Upper lobe of right lung (tissue), 1 donor: Measurements from ENCODE around the gene CRISPLD2. TPM values are rescaled to one million over a fixed set of nuclear protein-coding genes. Genes with fewer than 3 reads are reported as not detected.

Experiments
- ATAC-seq: fragments of 200-7000 bp; cut with Tn5 transposase; one replicate; pipeline ENCODE4 v1.9.1; 2020; ENCODE audit warnings: mild to moderate bottlenecking, moderate library complexity
- DNase-seq: peaks from one replicate; pipeline ENCODE4 v3.0.0-alpha.2; 2020
- H3K27ac ChIP-seq: fragments of 200-600 bp; one replicate; pipeline ENCODE4 v1.8.0; 2022
- H3K27me3 ChIP-seq: fragments of 200-600 bp; one replicate; pipeline ENCODE4 v1.8.0; 2022; ENCODE audit warnings: mild to moderate bottlenecking
- H3K36me3 ChIP-seq: fragments of 200-600 bp; one replicate; pipeline ENCODE4 v1.8.0; 2022
- H3K4me1 ChIP-seq: fragments of 200-600 bp; one replicate; pipeline ENCODE4 v1.8.0; 2022
- H3K4me3 ChIP-seq: fragments of 200-600 bp; one replicate; pipeline ENCODE4 v1.8.0; 2022; ENCODE audit warnings: mild to moderate bottlenecking
- H3K9me3 ChIP-seq: fragments of 200-600 bp; one replicate; pipeline ENCODE4 v1.8.0; 2022
- intact Hi-C: fragments of 100-400 bp; cut with DNase I; formaldehyde crosslinking; loops from one replicate; pipeline ENCODE4 v1.11.0; 2022
- total RNA-seq: library from RNA; stranded (reverse); fragmentation: NEBNext Ultra II Directional; extraction: Animal tissue kit (Norgen Biotek cat#: 25700); gene quantifications from one replicate; pipeline ENCODE4 v1.2.1, GENCODE V29; 2021
- TF ChIP-seq, protein P1 (sequence below): fragments of 200-600 bp; IDR thresholded peaks from one replicate; pipeline ENCODE4 v1.8.0; 2022; ENCODE audit warnings: antibody characterized with exemption
- donor health status: DM: no; HTN: yes; CAD: no; lungs with severe emphysema.

CRISPLD2 gene
- total RNA-seq, 1 donor from 2014 or later = 61.9 TPM

DNA sequence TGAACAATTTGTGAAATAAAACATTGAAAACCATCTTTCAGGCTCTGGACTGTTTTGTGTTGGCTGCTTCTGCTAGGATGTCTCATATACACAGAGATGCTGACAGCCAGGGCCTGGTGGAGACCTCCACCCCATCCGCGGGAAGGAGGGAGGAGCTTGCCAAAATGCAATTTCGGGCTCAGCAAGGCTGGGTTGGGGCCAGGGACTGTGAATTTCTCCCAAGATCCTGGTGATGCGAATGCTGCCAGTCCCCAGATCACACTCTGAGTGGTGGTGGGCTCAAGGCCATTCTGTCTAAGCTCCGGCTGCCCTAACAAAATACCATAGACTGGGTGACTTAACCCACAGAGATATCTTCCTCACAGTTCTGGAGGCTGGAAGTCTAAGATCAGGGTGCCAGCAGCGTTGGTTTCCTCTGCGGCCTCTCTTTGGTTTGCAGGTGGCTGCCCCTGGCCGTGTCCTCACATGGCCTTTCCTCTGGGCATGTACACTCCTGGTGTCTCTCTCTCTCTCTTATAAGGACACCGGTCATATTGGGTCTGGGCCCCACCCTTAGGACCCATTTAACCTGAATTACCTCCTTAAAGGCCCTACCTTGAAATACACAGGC is 89.8 kb downstream of the CRISPLD2 start:
- no peak overlapping the region for H3K27ac ChIP-seq
- intact Hi-C loops = no loop called here
- TF ChIP-seq, protein P1, sequence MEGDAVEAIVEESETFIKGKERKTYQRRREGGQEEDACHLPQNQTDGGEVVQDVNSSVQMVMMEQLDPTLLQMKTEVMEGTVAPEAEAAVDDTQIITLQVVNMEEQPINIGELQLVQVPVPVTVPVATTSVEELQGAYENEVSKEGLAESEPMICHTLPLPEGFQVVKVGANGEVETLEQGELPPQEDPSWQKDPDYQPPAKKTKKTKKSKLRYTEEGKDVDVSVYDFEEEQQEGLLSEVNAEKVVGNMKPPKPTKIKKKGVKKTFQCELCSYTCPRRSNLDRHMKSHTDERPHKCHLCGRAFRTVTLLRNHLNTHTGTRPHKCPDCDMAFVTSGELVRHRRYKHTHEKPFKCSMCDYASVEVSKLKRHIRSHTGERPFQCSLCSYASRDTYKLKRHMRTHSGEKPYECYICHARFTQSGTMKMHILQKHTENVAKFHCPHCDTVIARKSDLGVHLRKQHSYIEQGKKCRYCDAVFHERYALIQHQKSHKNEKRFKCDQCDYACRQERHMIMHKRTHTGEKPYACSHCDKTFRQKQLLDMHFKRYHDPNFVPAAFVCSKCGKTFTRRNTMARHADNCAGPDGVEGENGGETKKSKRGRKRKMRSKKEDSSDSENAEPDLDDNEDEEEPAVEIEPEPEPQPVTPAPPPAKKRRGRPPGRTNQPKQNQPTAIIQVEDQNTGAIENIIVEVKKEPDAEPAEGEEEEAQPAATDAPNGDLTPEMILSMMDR = no peak
- no peaks in the 10 kb centered on the region for H3K27me3 ChIP-seq
- DNase-seq (no peak), ATAC-seq (no peak)
- no peaks in the 10 kb centered on the region for H3K9me3 ChIP-seq
- no peak overlapping the region for H3K4me3 ChIP-seq
- H3K4me1 ChIP-seq = peaks cover 21% of the 10 kb centered on the region
- H3K36me3 ChIP-seq = no peaks in the 10 kb centered on the region

DNA sequence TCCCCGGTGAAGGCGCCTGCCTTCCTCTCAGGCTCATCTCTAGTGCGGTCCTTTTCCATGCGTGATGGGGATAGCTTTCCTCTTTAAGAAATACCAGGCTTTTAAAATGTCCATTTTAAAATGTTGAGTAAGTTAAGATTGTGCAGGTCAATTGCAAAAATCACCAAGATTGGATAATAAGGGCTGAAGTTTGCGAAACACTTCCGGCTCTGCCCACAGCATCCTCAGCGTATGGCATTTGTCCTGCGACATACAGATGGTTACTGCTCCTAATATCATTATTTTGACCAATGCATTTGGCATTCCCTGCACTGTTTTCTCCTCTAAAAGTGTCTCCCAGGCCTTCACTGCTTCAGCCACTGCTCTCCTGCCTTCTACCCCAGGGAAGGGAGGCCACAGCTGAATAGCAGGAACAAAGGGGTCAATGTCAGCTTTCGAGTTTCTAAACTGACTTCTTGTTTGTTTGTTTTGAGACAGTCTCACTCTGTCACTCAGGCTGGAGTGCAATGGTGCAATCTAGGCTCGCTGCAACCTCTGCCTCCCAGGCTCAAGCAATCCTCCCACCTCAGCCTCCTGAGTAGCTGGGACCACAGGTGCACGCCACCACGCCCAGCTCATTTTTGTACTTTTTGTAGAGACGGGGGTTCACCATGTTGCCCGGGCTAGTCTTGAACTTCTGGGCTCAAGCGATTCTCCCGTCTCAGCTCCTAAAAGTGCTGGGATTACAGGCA is 91.9 kb downstream of the CRISPLD2 start:
- TF ChIP-seq, protein P1 = no peak
- DNase-seq = no peak
- no peaks in the 10 kb centered on the region for H3K27me3 ChIP-seq
- peak; percentile 51 for ATAC-seq
- no peak overlapping the region for H3K4me3 ChIP-seq
- peaks cover 24% of the 10 kb centered on the region for H3K4me1 ChIP-seq
- H3K9me3 ChIP-seq = no peaks in the 10 kb centered on the region
- no peaks in the 10 kb centered on the region for H3K36me3 ChIP-seq
- intact Hi-C loops = no loop called here
- H3K27ac ChIP-seq = no peak overlapping the region

DNA sequence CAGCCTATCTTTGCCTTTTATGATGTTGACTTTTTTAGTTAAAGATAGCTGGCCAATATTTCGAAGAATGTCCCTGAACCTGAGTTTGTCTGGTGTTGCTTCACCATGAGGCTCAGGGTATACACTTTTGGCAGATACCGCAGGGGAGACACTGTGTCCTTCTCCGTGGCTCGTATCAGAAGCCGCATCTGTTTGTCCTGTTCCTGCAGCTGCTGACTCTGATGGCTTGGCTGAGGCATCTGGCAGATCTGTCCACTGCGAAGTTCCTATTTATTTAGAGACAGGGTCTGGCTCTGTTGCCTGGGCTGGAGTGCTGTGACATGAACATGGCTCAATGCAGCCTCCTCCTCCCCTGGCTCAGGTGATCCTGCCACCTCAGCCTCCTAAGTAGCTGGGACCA is 93.5 kb downstream of the CRISPLD2 start:
- H3K27me3 ChIP-seq = no peaks in the 10 kb centered on the region
- intact Hi-C loops = no loop called here
- TF ChIP-seq, protein P1 = no peak
- no peaks in the 10 kb centered on the region for H3K9me3 ChIP-seq
- H3K36me3 ChIP-seq = no peaks in the 10 kb centered on the region
- H3K4me3 ChIP-seq = no peak overlapping the region
- peak overlapping the region; percentile 36 for H3K27ac ChIP-seq
- peaks cover 20% of the 10 kb centered on the region for H3K4me1 ChIP-seq
- ATAC-seq (peak; percentile 34), DNase-seq (no peak)

DNA sequence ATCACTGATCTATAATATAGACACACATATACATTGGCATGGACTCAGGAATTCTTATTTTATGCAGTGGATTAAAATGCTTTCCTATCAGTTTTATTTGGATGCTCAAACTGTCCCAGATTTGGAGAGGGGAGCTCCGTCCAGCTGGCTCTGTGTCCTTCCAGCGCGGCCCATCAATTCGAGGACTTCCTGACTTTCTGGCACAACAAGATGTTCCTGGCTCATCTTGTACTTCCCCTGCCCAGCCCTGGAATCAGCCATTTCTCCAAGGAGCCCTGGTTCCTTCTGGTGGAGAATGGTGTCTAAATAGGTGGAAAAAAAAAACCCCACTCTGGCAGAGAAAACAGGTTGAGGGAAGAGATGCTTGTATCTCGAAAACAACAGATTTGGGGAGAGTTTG is 94.5 kb downstream of the CRISPLD2 start:
- DNase-seq = no peak
- ATAC-seq = no peak
- Histone ChIP-seq H3K4me3 (no peak overlapping the region), H3K27me3 (no peaks in the 10 kb centered on the region), H3K27ac (peak overlapping the region; percentile 36), H3K4me1 (peaks cover 20% of the 10 kb centered on the region), H3K36me3 (no peaks in the 10 kb centered on the region), H3K9me3 (no peaks in the 10 kb centered on the region)
- intact Hi-C loops = no loop called here
- TF ChIP-seq, protein P1 = no peak

DNA sequence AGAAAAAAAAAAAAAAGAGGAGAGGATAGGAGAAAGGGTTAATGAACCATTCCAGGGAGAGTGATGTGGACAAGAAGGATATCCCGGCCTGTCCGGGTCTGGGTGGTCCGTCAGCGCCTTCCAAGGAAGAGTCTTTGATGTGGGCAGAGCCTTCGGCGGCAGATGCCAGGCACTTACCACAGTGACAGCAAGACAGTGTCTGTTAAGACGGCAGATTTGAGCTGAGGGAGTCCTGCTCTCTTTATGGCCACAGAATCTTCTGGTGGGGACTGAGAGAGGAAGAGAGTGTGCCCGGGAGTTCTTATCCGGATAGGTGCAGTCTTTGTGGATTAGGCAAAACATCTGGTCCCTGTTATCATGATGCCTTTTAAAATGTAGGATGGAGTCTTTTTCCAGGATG is 96.4 kb downstream of the CRISPLD2 start:
- no peak overlapping the region for H3K4me3 ChIP-seq
- TF ChIP-seq, protein P1 = no peak
- peaks cover 20% of the 10 kb centered on the region for H3K4me1 ChIP-seq
- no peaks in the 10 kb centered on the region for H3K9me3 ChIP-seq
- no peaks in the 10 kb centered on the region for H3K27me3 ChIP-seq
- H3K36me3 ChIP-seq = no peaks in the 10 kb centered on the region
- ATAC-seq = no peak
- no peak for DNase-seq
- intact Hi-C loops = no loop called here
- no peak overlapping the region for H3K27ac ChIP-seq
